ENCODE data around the gene TENM4. TPM values are rescaled to one million over a fixed set of nuclear protein-coding genes. Genes with fewer than 3 reads are reported as not detected.

The TENM4 gene
- total RNA-seq, 1 experiment from 2014 or later: 9.9 TPM

- ChIA-PET CTCF (interaction anchor here (4.5 kb wide), 1 partner anchor 16 kb away, joined by 31 read pairs; no protein-coding TSS in a partner anchor), POLR2A (interaction anchor here (1.1 kb wide), 1 partner anchor 34 kb away, joined by 3 read pairs; no protein-coding TSS in a partner anchor)
- no peak for DNase-seq (ENCODE audit: unreplicated experiment)
- no peaks in the 10 kb centered on the region for H3K4me1 Mint-ChIP-seq (ENCODE audit: insufficient read depth, unreplicated experiment)
- BruUV-seq (replicated peaks): no TSS peak
- intact Hi-C loops (cut with micrococcal nuclease): no loop called here
- no peak overlapping the region for H3K4me3 Mint-ChIP-seq (ENCODE audit: unreplicated experiment)
- H3K36me3 Mint-ChIP-seq (ENCODE audit: insufficient read depth, unreplicated experiment): no peaks in the 10 kb centered on the region
- no peaks in the 10 kb centered on the region for H3K9me3 Mint-ChIP-seq (ENCODE audit: unreplicated experiment)
- no peak overlapping the region for H3K27ac Mint-ChIP-seq (ENCODE audit: low read depth, unreplicated experiment)
- TF ChIP-seq CTCF (IDR thresholded peaks at IDR 0.05; ENCODE audit: unreplicated experiment): no peak
- H3K27me3 Mint-ChIP-seq (ENCODE audit: insufficient read depth, unreplicated experiment): no peaks in the 10 kb centered on the region
Measured at GRCh38 chr11:78732246-78732645, 708.6 kb downstream of the TENM4 start.

- H3K27me3 Mint-ChIP-seq (ENCODE audit: insufficient read depth, unreplicated experiment): no peaks in the 10 kb centered on the region
- intact Hi-C loops (cut with micrococcal nuclease): no loop called here
- no TSS peak for BruUV-seq (replicated peaks)
- peak; percentile 75 for DNase-seq (ENCODE audit: unreplicated experiment)
- ChIA-PET POLR2A (no interaction called here), CTCF (interaction anchor here (0.6 to 4.5 kb wide), 5 partner anchors 10 to 149 kb away, joined by 3 to 31 read pairs (median 3); no protein-coding TSS in a partner anchor)
- no peak overlapping the region for H3K27ac Mint-ChIP-seq (ENCODE audit: low read depth, unreplicated experiment)
- TF ChIP-seq CTCF (IDR thresholded peaks at IDR 0.05; ENCODE audit: unreplicated experiment): no peak
- no peaks in the 10 kb centered on the region for H3K4me1 Mint-ChIP-seq (ENCODE audit: insufficient read depth, unreplicated experiment)
- no peak overlapping the region for H3K4me3 Mint-ChIP-seq (ENCODE audit: unreplicated experiment)
- no peaks in the 10 kb centered on the region for H3K9me3 Mint-ChIP-seq (ENCODE audit: unreplicated experiment)
- no peaks in the 10 kb centered on the region for H3K36me3 Mint-ChIP-seq (ENCODE audit: insufficient read depth, unreplicated experiment)
Measured at GRCh38 chr11:78731027-78731426, 709.8 kb downstream of the TENM4 start.

GRCh38 chr11:78730267-78730824 lies 710.5 kb downstream of the TENM4 start:
- Mint-ChIP-seq H3K9me3 (ENCODE audit: unreplicated experiment) (no peaks in the 10 kb centered on the region), H3K4me1 (ENCODE audit: insufficient read depth, unreplicated experiment) (no peaks in the 10 kb centered on the region), H3K27me3 (ENCODE audit: insufficient read depth, unreplicated experiment) (no peaks in the 10 kb centered on the region), H3K4me3 (ENCODE audit: unreplicated experiment) (no peak overlapping the region), H3K27ac (ENCODE audit: low read depth, unreplicated experiment) (no peak overlapping the region), H3K36me3 (ENCODE audit: insufficient read depth, unreplicated experiment) (no peaks in the 10 kb centered on the region)
- TF ChIP-seq CTCF (IDR thresholded peaks at IDR 0.05; ENCODE audit: unreplicated experiment): no peak
- BruUV-seq (replicated peaks): no TSS peak
- ChIA-PET CTCF (interaction anchor here (0.6 to 4.5 kb wide), 6 partner anchors 11 to 628 kb away, joined by 3 to 31 read pairs (median 3); no protein-coding TSS in a partner anchor), POLR2A (no interaction called here)
- intact Hi-C loops (cut with micrococcal nuclease): no loop called here
- no peak for DNase-seq (ENCODE audit: unreplicated experiment)

- intact Hi-C loops (cut with micrococcal nuclease): no loop called here
- no peak overlapping the region for H3K27ac Mint-ChIP-seq (ENCODE audit: low read depth, unreplicated experiment)
- no peaks in the 10 kb centered on the region for H3K36me3 Mint-ChIP-seq (ENCODE audit: insufficient read depth, unreplicated experiment)
Measured at GRCh38 chr11:78727816-78728215, 713.0 kb downstream of the TENM4 start.

More at GRCh38 chr11:78727816-78728215, 713.0 kb downstream of the TENM4 start:
- no peak for TF ChIP-seq CTCF (IDR thresholded peaks at IDR 0.05; ENCODE audit: unreplicated experiment)
- no peaks in the 10 kb centered on the region for H3K27me3 Mint-ChIP-seq (ENCODE audit: insufficient read depth, unreplicated experiment)
- no peak for DNase-seq (ENCODE audit: unreplicated experiment)
- no peaks in the 10 kb centered on the region for H3K9me3 Mint-ChIP-seq (ENCODE audit: unreplicated experiment)
- POLR2A ChIA-PET: interaction anchor here (0.7 kb wide), 1 partner anchor 240 kb away, joined by 3 read pairs; no protein-coding TSS in a partner anchor
- no peaks in the 10 kb centered on the region for H3K4me1 Mint-ChIP-seq (ENCODE audit: insufficient read depth, unreplicated experiment)
- H3K4me3 Mint-ChIP-seq (ENCODE audit: unreplicated experiment): no peak overlapping the region
- CTCF ChIA-PET: interaction anchor here (0.7 to 0.8 kb wide), 2 partner anchors 12 to 40 kb away, joined by 3 to 4 read pairs; no protein-coding TSS in a partner anchor
- no TSS peak for BruUV-seq (replicated peaks)

All from MCF 10A (cell line).